ENCODE results near the gene GATA3. TPM values are rescaled to one million over a fixed set of nuclear protein-coding genes. Genes with fewer than 3 reads are reported as not detected.

GATA3 gene
- total RNA-seq, 1 donor from 2014 or later: 2.5 TPM

Other genes with a start within 250 kb of the GATA3 start
- 4.9 and 6.5 TPM in 2 replicates for gene TAF3, start 236.2 kb upstream of the GATA3 start, total RNA-seq